Ovary (tissue), 9 donors: ENCODE measurements around the gene TIMM21. TPM values are rescaled to one million over a fixed set of nuclear protein-coding genes. Genes with fewer than 3 reads are reported as not detected.

ENCODE experiments used
- DNase-seq, 5 donors: peaks; one replicate each; pipeline ENCODE4 v3.0.0-alpha.2; 2019 to 2020
- H3K27ac ChIP-seq, 2 donors: fragments of 200-600 bp; one replicate each; pipeline versions ENCODE4 v1.5.1 to v1.8.0; 2019 to 2022
- H3K27me3 ChIP-seq: fragments of 200-600 bp; one replicate; pipeline ENCODE4 v1.8.0; 2022
- H3K36me3 ChIP-seq: fragments of 200-600 bp; sonication (generic); one replicate; pipeline ENCODE4 v1.5.1; 2019
- H3K4me1 ChIP-seq: one replicate; pipeline ENCODE4 v1.8.1; 2013; ENCODE audit warnings: mild to moderate bottlenecking, moderate library complexity; ENCODE audit not compliant: insufficient read depth
- H3K4me3 ChIP-seq: fragments of 200-600 bp; sonication (generic); one replicate; pipeline ENCODE4 v1.5.1; 2017
- H3K9me3 ChIP-seq, 2 donors: fragments of 200-600 bp in 1 of 2; sonication (generic) in 1 of 2; one replicate each; pipeline versions ENCODE4 v1.5.1 to v1.8.1; 2013 to 2019; ENCODE audit warnings: mild to moderate bottlenecking in 1 of 2, moderate library complexity in 1 of 2
- EP300 ChIP-seq: sonication (generic); formaldehyde crosslinking; IDR thresholded peaks from one replicate; pipeline ENCODE4 v1.6.1; 2017; ENCODE audit warnings: antibody characterized with exemption
- POLR2A ChIP-seq: fragments of 450-650 bp; IDR thresholded peaks from one replicate; pipeline ENCODE4 v1.6.1; 2017; ENCODE audit warnings: antibody characterized with exemption, mild to moderate bottlenecking, moderate library complexity
- WGBS, 3 donors: extraction: QIAGEN DNeasy Blood & Tissue Kit in 1 of 3; methylation state at CpG; one replicate each; pipeline versions ENCODE4 v1.1.5 to v1.1.7; 2013 to 2017; 5-methylcytosine and 5-hydroxymethylcytosine counted together
- intact Hi-C, 4 donors: fragments of 100-400 bp; cut with DNase I; formaldehyde crosslinking; loops; one replicate each; pipeline versions ENCODE4 v1.11.0 to v1.15.1; 2022 to 2023
- polyA plus RNA-seq, 2 donors: library from polyadenylated mRNA; stranded (reverse); fragments of 200-250 nt in 1 of 2; fragments of 350-450 nt in 1 of 2; fragmentation: Illumina TruSeq in 1 of 2; extraction: RNeasy Lipid Tissue Mini Kit (QIAGEN cat#74804) in 1 of 2; gene quantifications; one replicate each; pipeline ENCODE4 v1.2.3, GENCODE V29; 2013 to 2014
- total RNA-seq, 7 donors: library from RNA; depleted of rRNA in 2 of 7; stranded (reverse); fragments of >200 nt in 2 of 7; fragmentation: NEBNext Ultra II Directional in 3 of 7; extraction: Animal tissue kit (Norgen Biotek cat#: 25700) in 3 of 7; gene quantifications; one replicate each; pipeline versions ENCODE4 v1.1.0 to v1.2.4, GENCODE V29; 2016 to 2023
- TF ChIP-seq, protein P1 (sequence below), 3 donors: fragments of 450-650 bp in 2 of 3; fragments of 200-600 bp in 1 of 3; IDR thresholded peaks; one replicate each; pipeline versions ENCODE4 v1.5.1 to v1.8.0; 2016 to 2022; ENCODE audit warnings: antibody characterized with exemption in 3 of 3, mild to moderate bottlenecking in 1 of 3
- donor health status: DM: no; HTN: no; CAD: no; lungs with moderate emphysema.
- donor health status: DM: no; HTN: no; CAD: no.
- donor health status: Bipolar disorder and iron deficiency.
- donor health status: DM: yes; HTN: yes; CAD: no.
- donor health status: DM: no; HTN: no; CAD: no.
- donor health status: DM: yes; HTN: yes; CAD: no.

Gene TIMM21
- total and polyA plus RNA-seq, 9 donors: 12.5 to 49.8 (median 22.9) TPM

DNA sequence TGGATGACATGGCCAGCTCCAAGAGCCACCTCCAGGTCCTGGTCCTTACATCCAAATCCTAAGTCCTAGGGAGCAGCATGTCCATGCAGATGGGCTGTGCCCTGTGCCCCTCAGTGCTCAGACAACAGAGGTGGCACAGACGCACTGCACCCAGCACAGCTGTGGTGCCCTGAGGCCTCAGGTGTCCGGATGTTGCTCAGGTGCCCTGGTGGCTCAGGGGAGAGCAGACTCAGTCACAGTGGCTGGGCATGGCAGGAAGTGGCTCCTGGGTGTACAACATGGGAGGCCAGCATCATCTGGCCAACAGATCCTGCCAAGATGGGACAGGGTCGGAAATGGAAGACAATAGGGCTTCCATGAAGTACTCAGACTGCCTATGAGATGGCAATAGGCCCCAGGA, 50.1 kb downstream of the TIMM21 start:
- no peaks in the 10 kb centered on the region for H3K36me3 ChIP-seq
- intact Hi-C loops: loop anchor here (5.0 to 10.0 kb wide), 4 partner anchors 139 to 356 kb away; partner anchors contain the start of gene CNDP2 (in 1 of the 4)
- H3K4me1 ChIP-seq: peaks cover 7% of the 10 kb centered on the region
- H3K27me3 ChIP-seq: no peaks in the 10 kb centered on the region
- no peak overlapping the region for H3K27ac ChIP-seq
- H3K9me3 ChIP-seq: no peaks in the 10 kb centered on the region
- 90 to 98% (median 95%) methylated on average over 3 of the region's 3 CpGs for WGBS, 3 donors
- H3K4me3 ChIP-seq: no peak overlapping the region
- TF ChIP-seq POLR2A: no peak
- TF ChIP-seq, protein P1, sequence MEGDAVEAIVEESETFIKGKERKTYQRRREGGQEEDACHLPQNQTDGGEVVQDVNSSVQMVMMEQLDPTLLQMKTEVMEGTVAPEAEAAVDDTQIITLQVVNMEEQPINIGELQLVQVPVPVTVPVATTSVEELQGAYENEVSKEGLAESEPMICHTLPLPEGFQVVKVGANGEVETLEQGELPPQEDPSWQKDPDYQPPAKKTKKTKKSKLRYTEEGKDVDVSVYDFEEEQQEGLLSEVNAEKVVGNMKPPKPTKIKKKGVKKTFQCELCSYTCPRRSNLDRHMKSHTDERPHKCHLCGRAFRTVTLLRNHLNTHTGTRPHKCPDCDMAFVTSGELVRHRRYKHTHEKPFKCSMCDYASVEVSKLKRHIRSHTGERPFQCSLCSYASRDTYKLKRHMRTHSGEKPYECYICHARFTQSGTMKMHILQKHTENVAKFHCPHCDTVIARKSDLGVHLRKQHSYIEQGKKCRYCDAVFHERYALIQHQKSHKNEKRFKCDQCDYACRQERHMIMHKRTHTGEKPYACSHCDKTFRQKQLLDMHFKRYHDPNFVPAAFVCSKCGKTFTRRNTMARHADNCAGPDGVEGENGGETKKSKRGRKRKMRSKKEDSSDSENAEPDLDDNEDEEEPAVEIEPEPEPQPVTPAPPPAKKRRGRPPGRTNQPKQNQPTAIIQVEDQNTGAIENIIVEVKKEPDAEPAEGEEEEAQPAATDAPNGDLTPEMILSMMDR (IDR thresholded peaks at IDR 0.05): no peak
- no peak for TF ChIP-seq EP300
- no peak for DNase-seq

DNA sequence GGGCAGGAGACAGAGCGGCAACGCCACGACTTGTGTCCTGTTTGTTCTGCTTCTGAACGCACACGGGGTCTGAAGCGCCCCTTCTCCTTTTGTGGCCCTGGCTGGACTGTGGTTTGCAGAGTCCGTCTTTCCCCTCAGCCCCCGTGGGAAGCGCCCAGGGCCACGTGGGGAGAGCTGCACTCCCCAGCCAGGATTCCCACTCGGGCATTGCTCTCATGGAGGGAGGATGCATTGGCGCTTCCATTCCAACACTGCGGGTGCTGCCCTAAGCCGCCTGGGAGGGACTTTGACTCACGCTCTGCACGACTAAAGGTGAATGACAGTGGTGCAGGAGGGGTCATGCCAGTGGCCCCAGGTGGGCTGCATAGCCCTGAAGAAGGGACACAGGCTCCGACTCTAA, 52.5 kb downstream of the TIMM21 start:
- H3K27ac ChIP-seq: peak overlapping the region in 1 of 2 donors; percentile 14
- intact Hi-C loops: loop anchor here in 1 of 4 donors (10.0 kb wide), 1 partner anchor 94 kb away; the partner anchor contains the start of gene CYB5A
- H3K4me3 ChIP-seq: no peak overlapping the region
- H3K27me3 ChIP-seq: no peaks in the 10 kb centered on the region
- H3K9me3 ChIP-seq: no peaks in the 10 kb centered on the region
- TF ChIP-seq EP300: no peak
- TF ChIP-seq, protein P1 (IDR thresholded peaks at IDR 0.05): no peak
- no peak for TF ChIP-seq POLR2A
- H3K4me1 ChIP-seq: peaks cover 9% of the 10 kb centered on the region
- 79 to 80% (median 79%) methylated on average over 16 to 17 of the region's 17 CpGs for WGBS, 3 donors
- no peaks in the 10 kb centered on the region for H3K36me3 ChIP-seq
- no peak for DNase-seq

DNA sequence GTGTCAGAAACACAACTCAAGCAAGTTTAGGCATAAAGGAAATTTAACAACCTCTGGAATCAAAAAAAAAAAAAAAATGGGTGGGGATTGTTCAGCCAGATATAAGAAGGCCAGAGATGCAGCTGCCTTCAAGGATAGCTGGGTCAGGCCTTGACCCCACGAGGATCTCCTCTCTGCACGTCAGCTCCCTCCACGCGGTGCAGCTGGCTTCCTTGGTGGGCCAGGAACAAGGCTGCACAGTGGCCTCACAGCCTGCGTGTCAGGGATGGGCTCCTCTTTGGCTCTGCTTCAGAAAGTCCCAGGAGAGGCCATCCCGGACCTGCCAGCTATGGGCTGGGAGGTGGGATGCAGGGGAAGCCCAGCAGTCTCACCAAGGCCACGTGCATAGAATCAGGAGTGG, 55.5 kb downstream of the TIMM21 start:
- H3K4me1 ChIP-seq: peaks cover 10% of the 10 kb centered on the region
- H3K27me3 ChIP-seq: no peaks in the 10 kb centered on the region
- no peak for TF ChIP-seq EP300
- TF ChIP-seq POLR2A: no peak
- TF ChIP-seq, protein P1 (IDR thresholded peaks at IDR 0.05): no peak
- DNase-seq: peak; percentile 64 to 83 (median 75)
- no peaks in the 10 kb centered on the region for H3K9me3 ChIP-seq
- intact Hi-C loops: loop anchor here in 1 of 4 donors (10.0 kb wide), 1 partner anchor 91 kb away; the partner anchor contains the start of gene CYB5A
- 6 to 13% (median 11%) methylated on average over 7 of the region's 7 CpGs for WGBS, 3 donors
- no peaks in the 10 kb centered on the region for H3K36me3 ChIP-seq
- H3K27ac ChIP-seq: peak overlapping the region; percentile 55 to 60
- H3K4me3 ChIP-seq: no peak overlapping the region

DNA sequence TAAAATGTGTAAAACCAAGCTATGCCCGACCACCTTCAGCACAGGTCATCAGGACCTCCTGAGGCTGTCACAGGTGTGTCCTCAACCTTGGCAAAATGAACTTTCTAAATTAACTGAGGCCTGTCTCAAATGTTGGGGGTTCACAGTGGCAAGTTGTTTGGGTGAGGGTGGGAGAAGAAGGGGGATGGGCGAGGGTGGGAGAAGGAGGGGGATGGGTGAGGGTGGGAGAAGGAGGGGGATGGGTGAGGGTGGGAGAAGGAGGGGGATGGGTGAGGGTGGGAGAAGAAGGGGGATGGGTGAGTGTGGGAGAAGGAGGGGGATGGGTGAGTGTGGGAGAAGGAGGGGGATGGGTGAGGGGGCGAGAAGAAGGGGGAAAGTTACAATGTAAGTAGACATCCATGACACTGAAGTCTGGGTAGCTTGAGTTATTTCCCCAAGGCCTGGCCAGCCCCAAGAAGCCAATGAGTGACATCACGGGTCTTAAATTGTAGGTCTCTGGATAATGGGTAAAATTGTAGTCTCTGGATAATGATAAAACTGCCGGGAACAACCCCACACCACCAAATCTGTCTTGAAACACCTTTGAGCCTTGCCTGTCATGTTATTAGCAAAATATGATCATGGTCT, 56.3 kb downstream of the TIMM21 start:
- Histone ChIP-seq H3K9me3 (no peaks in the 10 kb centered on the region), H3K36me3 (no peaks in the 10 kb centered on the region), H3K4me3 (no peak overlapping the region), H3K27ac (peak overlapping the region in 1 of 2 donors; percentile 55), H3K27me3 (no peaks in the 10 kb centered on the region), H3K4me1 (peaks cover 10% of the 10 kb centered on the region)
- intact Hi-C loops: loop anchor here in 1 of 4 donors (10.0 kb wide), 1 partner anchor 90 kb away; the partner anchor contains the start of gene CYB5A
- peak in 2 of 5 donors; percentile 59 to 68 for DNase-seq
- WGBS, 3 donors: 65 to 84% (median 66%) methylated on average over 5 of the region's 5 CpGs
- TF ChIP-seq POLR2A: no peak

Other genes starting within 250 kb of the TIMM21 start
- 10 to 100 TPM in 1 of 7 donors, 1 to 10 TPM in 3, under 1 TPM in 3; 0.40 to 13.6 (median 1.3) TPM for gene FBXO15, start 689 bp upstream of the TIMM21 start, total RNA-seq
- 1 to 10 TPM in 1 of 2 donors, under 1 TPM in 1; 0.73 to 1.1 TPM for gene FBXO15, start 689 bp upstream of the TIMM21 start, polyA plus RNA-seq
- gene CYB5A, start 143.4 kb downstream of the TIMM21 start, total RNA-seq: 100 to 1,000 TPM; 158 to 454 (median 293) TPM
- gene CYB5A, start 143.4 kb downstream of the TIMM21 start, polyA plus RNA-seq: 100 to 1,000 TPM; 233 to 325 TPM
- gene C18orf63, start 167.3 kb downstream of the TIMM21 start, total RNA-seq: not detected
- not detected for gene C18orf63, start 167.3 kb downstream of the TIMM21 start, polyA plus RNA-seq